Activated gamma-delta T cell (primary cell): ENCODE data around the gene NELL1.

Experiments used
- DNase-seq: peaks from one replicate; lab custom pipeline; 2025; lab: John Stamatoyannopoulos, UW

The NELL1 gene

DNA sequence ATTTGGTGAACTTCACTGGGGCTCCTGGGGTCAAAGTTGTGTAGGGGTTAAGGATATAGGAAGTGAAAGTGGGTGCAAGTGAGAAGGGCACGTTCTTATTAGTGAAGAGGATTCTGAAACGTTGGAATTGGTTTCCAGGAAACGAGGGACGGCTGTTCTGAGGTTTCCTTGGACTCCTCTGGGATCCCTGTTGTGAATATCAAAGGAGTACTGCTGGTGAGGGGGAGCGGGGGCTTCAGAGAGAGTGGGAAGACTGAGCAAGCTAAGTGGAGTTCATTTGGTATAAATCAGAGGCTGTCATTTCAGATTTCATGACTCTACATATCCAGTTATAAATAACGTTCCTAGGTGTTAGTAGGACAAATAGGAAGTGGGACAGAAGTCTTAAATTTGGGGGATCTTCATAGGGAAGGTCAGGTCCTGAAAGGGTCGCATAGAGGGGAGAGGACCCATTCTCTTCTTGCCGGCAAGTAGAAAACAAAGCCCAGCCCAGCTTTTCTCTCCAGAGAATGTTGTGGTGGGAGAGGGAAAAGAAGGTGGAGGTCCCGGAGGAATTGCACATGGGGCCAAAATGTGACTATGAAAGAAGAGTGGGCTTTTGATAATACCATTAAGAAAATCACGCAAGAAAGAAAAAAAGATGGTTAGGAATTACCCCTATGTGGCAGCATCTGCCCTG lies 1.1 kb upstream of the NELL1 start:
- DNase-seq: no peak

DNA sequence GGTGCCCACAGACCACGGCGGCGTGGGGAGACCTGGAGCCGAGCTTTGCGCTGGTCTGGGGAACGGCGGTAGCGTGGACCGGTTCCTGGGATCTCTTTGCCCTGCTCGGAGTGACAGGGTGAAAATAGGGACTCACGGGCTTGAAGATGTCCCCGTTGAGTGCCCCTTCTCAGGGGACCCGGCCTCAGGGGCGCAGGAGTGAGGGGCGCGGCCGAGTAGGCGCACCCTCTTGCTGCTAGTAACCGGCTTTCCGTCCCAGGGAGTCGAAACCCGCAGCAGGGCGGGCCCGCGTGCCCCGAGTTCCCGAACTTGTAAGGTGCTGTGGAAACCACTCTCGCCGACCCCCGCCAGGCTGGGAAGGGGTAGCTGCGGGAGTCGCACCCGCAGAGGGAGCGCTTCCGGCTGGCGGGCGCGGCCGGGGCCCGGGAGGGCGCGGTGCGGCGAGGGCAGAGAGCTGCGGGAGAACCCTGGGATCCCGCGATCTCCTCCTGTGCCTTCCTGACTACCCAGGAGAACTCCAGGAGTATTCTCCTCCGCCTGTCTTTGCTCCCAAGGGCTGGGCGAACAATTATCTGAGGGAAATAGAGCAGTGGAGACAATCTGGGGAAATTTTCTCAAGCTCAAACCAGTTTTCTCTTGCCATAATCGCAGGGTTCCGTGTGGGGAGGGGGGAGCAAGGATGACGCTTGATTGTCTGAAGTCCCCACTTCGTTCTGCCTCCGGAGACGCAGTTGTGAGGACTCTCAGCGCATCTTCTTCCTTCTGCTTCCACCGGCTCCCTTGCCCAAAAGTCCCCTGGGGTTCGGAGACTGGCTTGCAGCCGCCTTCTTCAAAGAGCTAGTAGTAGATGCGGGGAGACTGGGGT lies 666 bp downstream of the NELL1 start:
- DNase-seq: no peak

DNA sequence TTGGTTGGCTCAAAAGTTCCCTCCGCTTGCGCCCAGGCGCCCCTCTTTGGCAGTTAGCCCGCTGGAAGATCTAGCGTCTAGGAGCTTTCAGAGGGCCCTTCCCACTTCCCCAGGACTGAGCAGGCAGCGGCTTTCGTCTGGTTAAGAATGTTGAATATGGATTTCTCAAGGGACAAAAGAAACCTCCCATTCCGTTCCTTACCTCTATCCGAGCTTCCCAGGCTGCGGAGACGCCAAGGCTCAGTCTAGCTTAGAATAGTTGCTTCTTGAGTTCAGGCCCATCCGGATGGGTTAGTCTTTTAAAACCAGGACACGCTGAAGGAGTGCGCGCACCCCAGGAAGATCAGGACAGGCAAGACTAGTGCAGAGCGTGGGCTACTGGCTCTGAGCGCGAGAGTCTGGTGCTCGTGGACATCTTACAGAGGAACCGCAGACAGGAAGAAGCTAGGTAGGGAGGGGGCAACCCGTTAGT lies 1.6 kb downstream of the NELL1 start:
- DNase-seq: no peak

DNA sequence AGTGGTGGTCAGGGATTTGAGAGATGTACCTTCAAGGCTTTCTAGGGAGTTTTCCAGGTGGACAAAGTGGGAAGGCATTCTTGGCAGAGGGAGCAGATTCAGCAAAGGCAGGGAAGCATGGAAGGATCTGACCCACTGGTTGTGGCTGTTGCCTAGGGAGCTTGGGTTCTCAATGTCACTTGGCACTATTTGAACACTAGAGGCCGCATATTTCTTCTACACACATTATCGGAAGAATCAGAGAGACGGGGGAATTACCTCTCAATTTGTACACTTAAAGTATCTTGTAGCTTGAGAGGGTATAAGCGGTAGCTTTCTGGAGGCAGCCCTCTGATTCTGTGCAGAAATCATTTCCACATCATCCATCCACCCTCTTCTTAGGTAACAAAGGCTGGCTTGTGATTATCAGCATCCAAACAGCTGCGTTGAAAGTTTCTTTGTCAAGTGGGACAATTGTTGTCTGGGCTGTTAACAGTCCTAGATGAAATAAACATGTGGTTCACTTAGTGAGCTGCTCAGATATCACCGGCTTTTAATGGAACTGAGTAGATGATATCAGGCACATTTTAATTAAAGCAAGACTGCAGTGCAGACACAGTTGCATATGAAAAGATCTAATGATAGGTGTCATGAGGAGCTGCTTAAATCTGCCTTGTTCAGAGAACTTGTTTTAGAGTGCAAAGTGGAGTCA lies 2.6 kb downstream of the NELL1 start:
- DNase-seq: no peak

DNA sequence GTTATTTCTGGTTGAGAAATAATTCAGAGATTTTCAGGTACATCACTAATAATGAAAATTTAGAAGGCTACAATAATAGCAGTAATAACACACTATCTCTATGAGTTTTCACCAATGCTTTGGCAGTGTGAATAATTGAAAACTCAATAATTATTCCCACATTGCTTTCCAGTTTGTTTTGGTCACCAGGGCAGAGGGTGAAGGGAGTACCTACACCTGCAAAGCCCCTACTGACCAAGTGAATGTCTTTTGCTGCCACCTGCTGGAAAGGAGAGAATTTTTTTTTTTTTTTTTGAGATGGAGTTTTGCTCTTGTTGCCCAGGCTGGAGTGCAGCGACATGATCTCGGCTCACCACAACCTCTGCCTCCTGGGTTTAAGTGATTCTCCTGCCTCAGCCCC lies 3.2 kb downstream of the NELL1 start:
- no peak for DNase-seq

DNA sequence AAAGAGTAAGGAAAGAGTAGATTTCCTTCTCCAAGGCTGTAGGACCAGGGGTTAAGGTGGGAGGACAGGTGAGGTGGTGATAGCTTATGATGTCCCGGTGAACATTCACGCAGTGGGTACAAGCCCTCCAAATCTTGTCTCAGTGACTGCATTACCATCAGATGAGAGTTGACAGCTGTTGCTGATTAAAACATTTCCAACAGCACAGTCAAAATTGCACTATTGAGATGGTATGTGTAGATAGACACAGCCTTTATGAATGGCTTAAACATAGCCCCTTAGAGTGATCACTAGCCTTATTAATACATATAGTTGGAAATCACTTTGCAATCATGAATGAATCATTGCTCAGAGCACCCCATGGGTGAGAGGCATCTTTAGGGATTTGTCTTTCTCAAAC lies 7.3 kb downstream of the NELL1 start:
- no peak for DNase-seq

DNA sequence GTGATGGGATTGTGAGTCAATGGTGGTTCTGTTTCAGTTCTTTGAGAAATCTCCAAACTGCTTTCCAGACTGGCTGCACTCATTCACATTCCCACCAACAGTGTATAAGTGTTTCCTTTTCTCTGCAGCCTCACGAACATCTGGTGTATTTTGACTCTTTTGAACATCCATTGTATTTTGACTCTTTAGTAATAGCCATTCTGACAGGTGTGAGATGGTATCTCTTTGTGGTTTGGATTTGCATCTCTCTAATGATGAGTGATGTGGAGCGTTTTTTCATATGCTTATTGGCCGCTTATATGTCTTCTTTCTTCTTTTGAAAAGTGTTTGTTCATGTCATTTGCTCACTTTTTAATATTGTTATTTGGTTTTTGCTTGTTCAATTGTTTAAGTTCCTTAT lies 19.4 kb downstream of the NELL1 start:
- DNase-seq: no peak

DNA sequence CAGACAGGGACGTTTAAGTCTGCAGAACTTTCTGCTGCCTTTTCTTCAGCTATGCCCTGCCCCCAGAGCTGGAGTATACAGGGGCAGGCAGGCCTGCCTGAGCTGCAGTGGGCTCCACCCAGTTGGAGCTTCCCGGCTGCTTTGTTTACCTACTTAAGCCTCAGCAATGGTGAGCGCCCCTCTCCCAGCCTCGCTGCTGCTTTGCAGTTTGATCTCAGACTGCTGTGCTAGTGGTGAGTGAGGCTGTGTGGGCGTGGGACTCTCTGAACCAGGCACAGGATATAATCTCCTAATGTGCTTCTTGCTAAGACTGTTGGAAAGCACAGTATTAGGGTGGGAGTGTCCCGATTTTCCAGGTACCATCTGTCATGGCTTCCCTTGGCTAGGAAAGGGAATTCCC lies 38.5 kb downstream of the NELL1 start:
- DNase-seq: no peak

DNA sequence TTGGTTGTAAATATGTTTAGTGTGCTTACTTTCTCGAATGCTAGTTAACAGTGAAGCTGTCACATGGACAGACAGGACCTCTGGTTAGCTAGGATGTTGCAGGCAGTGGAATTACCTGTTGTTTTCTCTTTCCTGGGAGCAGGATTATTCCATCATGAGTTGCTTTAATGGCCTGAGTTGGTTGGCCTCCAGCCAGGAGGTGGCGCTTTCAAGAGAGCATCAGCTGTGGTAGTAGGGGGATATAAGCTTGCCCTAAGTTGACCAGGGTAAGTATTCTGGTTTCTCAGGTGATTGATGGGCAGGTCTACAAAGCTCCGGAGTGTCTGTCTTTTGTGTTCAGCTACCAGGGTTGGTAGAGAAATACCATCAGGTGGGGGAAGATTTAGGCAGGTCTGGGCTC lies 43.5 kb downstream of the NELL1 start:
- DNase-seq: no peak

DNA sequence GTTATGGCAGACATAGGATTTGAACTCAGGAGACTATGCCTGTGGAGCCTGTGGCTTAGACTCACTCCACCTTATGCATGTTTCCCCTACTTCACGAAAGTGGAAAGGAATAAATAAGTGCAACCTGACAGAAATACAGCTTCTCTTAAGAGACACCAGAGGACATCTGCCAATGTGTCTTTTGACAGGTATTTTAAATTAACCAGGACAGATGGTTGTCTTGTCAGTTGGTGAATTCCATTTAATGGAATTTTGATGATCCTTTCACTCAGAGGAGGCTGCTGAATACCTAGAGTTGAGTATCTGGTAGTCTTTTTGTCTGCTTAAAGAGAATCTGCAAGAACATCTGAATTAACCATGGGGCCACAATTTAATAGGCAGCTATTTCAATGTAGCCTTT lies 46.1 kb downstream of the NELL1 start:
- no peak for DNase-seq

DNA sequence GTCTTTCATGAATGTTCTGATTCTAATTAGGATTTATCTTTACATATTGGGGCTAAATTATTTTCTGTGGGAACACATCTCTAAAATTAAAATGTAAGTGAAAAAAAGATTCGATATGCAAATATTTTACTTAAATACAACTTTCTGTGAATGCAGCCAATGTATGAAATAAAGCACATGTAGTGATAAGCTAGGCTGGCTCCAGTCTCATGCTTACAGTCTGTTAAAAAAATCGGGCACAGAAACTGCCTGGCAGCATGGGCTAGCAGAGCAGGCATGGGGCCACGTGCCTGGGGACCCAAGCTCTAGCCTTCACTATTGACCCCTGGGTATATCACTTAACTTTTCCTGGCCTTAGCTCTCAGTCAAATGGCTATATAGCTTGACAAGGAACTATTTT lies 46.5 kb downstream of the NELL1 start:
- DNase-seq: no peak

DNA sequence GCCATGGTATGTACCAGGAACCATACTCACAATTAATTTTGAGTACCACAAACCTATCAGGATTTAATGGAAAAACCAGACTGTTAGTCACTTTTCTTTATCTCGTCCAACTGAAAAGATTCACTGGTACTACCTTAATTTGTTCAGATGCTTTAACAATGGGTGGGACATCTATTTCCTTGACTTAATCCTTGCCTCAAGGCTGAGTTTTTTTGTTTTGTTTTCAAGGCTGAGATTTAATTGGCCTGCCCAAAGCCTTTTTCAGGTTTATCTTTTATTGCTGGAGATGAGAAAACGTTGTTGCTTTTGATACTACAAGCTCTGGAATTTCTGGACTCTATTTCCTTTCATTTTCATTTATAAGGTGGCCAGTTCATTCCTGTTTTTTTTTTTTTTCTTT lies 50.4 kb downstream of the NELL1 start:
- DNase-seq: no peak

DNA sequence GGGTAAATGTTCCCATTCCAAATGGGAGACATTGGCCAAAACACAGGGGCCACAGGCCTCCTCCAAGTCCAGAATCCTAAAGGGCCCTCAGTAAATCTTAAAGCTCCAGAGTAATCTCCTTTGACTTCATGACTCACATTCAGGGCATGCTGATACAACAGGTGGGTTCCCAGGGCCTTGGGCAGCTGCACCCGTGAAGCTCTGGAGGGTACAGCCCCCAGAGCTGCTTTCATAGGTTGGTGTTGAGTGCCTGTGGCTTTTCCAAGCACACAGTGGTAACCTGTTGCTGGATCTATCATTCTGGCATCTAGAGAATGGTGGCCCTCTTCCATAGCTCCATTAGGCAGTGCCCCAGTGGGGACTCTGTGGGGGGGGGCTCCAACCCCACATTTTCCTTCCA lies 54.0 kb downstream of the NELL1 start:
- DNase-seq: no peak

DNA sequence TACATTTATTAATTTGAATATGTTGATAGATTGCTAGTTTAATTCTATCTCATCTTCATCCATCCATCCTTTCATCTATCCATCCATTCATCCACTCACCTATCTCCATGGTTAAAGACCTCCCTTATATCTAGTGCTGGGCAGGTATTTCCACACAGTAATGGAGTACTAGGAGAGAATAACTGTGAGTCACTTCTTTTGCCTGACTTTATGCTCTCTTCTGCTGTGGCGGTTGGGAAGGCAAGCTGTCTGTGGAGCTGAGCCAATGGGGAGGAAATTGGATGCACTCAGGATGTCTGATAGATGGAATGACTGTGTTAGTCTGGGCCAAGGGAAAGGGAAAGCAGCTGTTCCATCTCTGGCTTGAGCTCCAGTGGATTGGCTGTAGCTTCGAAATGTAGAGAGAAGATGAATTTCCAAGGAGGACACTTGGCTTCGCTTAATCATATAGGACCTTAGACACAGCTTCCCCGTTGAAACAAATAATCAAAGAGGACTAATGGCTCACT lies 60.3 kb downstream of the NELL1 start:
- no peak for DNase-seq

DNA sequence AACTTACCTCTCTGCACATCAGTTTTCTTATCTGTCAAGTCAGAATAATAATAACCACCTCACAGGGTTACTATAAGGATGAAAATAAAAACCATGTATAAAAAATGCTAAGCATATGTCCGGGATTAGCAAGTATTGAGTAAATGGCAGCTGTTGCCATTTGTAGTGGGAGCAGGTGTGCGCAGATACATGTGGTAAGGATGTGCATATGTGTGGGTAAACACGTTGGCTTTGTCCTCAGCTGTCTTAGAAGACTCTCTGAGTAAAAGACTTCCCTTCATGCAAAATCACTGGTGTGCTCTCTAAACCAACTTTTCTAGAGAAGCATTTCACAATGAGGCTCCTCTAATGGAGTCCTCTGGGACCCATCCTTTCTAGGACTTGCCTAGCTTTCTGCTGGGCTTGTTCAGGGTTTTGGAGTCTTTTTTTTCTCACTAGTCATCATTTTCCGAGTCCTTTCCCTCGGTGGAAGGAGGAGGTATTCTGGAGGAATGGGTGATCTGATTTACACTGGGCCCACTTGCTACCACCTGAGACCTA lies 62.4 kb downstream of the NELL1 start:
- DNase-seq: no peak

DNA sequence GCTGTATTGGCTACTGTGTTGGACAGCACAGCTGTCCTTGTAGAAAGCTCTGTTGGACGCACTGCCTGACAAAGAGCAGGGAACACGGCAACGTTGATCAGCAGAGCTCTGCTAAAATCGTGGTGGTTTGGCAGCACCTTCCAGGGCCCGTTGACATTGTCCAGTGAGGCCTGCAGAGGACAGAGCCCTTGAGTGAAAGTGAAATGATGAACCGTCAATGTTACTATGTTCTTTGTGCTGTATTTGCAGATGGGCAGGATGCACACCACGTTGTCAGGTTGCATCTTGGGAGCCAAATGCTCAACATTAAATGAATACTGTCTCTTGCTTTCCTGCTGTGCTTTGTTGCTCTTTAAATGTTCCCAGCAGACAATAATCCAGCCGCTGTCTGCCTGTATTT lies 69.7 kb downstream of the NELL1 start:
- no peak for DNase-seq

DNA sequence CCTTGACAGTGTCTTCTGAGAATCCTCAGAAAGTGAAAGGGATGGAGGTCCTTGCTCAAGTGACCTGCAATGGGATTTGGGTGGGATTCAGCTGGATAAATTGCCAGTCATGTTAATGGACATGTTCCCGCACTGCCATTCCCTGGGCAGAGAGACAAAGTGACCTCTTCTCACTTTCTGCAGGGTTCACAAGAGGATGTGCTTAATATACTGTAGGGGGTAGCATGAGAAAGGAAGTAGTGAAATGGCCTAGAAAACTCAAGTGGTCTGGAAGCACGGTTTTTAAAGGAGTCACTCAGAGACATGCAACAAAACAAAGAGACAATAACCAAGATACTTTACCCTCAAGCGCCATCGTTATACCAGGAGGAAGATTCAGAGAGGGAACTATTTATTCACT lies 70.2 kb downstream of the NELL1 start:
- no peak for DNase-seq

DNA sequence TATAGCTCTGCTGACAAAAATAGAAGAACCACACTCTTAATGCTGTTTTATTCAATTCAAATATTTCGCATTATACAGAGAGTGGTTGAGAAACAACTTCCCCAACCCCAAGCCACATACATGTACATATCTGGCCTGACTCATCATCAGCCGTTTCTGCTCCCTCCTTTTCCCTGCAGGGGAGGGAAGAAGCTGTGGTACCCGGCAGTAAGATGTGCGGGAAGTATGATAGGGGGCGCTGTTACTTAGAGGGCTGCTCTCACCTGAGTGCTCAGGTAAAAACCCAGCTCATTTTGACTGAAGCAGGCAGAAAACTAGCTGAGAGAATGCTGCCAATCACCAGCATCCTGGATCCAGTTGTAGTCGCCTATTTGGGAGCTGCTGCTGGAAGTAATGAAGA lies 85.5 kb downstream of the NELL1 start:
- DNase-seq: no peak

DNA sequence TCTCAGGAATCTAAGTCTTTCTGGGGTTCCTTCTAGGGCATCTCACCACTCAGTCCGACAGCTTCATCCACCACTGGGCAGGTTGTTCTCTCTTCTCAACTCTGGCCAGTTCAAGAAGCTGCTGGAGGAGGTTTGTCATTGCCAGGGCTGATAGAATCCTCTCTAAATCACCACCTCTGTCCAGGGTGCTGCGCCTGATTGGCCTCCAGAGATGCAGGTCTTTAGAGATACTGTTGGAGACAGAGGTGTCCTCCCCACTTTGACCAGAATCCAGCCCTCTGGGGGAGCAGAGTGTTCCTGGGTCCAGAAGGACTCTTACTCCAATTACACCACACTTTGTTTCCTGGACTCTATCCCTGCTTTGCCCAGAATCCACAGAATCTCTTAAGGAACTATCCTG lies 90.2 kb downstream of the NELL1 start:
- DNase-seq: no peak

DNA sequence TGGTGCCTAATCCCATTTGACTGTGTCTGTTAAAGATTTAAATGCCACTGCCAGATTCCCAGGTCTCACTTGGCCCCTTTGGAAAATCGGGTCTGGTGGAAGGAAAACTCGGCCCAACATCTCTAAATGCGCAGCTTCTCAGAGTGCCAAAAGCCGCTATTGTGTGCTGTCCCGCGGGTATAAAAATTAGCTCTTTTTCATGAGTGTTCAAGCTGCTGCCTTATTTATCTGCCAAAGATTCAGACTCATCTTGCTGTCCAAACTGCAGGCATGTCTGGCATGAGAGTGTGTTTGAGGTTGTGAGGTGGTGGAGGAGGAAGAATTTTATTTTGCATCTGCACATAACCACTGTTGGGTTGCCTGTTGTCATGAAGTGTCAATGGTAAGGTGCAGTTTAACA lies 91.4 kb downstream of the NELL1 start:
- DNase-seq: no peak

DNA sequence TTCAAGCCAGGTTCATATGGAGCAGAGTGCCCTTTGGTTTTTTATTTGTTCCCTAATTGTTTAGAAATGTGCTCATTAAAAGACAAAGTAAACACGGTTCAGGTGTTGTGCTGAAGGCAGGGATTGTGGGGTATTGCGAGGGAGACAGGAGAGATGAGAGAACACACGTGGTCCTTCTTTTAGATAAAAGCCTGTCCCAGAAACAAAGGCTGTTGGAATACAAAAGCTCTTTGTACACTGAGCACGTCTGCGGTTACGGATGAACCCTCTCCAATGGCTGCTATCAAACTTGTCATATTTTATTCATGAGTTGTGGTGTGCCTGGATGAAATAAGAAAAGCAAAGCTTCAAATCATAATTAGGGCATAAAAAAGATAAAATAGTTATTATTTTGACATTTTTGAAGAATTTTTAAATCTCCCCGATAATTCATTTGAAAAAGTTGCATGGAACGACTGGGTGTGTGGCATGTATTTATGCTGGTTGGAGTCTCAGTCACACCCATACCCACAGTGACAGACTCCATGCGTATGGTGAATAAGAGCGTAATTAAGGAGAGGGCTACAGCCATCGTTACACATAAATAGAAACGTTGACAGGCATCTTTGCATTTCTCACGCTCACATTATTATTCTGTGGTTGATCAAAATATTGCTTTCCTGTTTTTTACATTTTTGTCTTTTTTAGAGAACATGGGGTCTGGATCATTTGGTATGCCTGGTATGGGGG lies 92.9 kb downstream of the NELL1 start:
- DNase-seq: no peak

DNA sequence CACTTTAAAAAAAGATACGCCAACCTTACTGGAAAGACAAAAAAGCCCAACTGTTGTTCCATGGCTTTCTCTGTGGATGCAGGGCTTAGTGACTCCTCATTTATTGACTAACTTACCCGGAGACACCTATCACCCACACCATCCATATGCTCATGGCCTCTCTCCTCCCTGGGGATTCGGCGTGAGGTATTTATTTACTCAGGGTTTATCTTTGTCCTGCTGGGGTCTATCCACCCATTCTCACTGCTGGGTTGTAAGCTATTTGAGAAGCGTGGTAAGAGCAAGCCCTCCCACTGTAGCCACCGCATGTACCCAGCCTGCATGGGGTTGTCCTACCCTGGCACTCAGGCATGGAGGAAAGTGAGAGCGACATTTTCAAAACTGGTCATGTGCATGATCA lies 93.6 kb downstream of the NELL1 start:
- DNase-seq: no peak
